SK-N-SH (cell line): ENCODE measurements around the gene FUT6. TPM values are rescaled to one million over a fixed set of nuclear protein-coding genes. Genes with fewer than 3 reads are reported as not detected.

ENCODE experiments used
- CTCF ChIA-PET: fragments of 300-600, 350-600 bp; formaldehyde crosslinking; extraction: SDS; loops from one replicate; lab custom pipeline; 2021; lab: Yijun Ruan, JAX
- POLR2A ChIA-PET: fragments of 350-600 bp; sonication (Branson Sonifier 250); formaldehyde crosslinking; extraction: SDS; loops from one replicate; lab custom pipeline; 2020; ENCODE audit warnings: antibody characterized with exemption, inconsistent platforms; lab: Yijun Ruan, JAX
- DNase-seq: peaks from one replicate; pipeline ENCODE4 v3.0.0; 2012
- H2AFZ ChIP-seq: fragments of 200-600 bp; sonication (generic); 2 replicates; pipeline ENCODE4 v1.8.1; 2016; ENCODE audit warnings: antibody characterized with exemption, mild to moderate bottlenecking, low read depth
- H3F3A ChIP-seq: fragments of 200-600 bp; sonication (generic); replicated peaks from 2 replicates; pipeline ENCODE3; 2016; ENCODE audit warnings: antibody characterized with exemption, mild to moderate bottlenecking; ENCODE audit not compliant: insufficient read depth
- H3K27ac ChIP-seq, 2 experiments: fragments of 200-500 bp in 1 of 2; fragments of 200-600 bp in 1 of 2; sonication (Bioruptor generic) in 1 of 2; sonication (generic), shearing (Covaris generic) in 1 of 2; 2 replicates each; pipeline versions ENCODE4 v1.5.1 to v1.6.1; 2014 to 2016; ENCODE audit warnings: low read depth in 2 of 2, inconsistent platforms in 1 of 2, low read length in 1 of 2, mild to moderate bottlenecking in 1 of 2, mixed read lengths in 1 of 2
- H3K27me3 ChIP-seq: fragments of 200-600 bp; sonication (generic), shearing (Covaris generic); 2 replicates; pipeline ENCODE4 v1.6.1; 2016; ENCODE audit warnings: mixed run types; ENCODE audit not compliant: insufficient read depth
- H3K36me3 ChIP-seq, 2 experiments: fragments of 200-500 bp in 1 of 2; fragments of 200-600 bp in 1 of 2; sonication (Bioruptor generic) in 1 of 2; sonication (generic) in 1 of 2; replicated peaks in 1 of 2; 2 replicates each; pipeline versions ENCODE3 to v1.5.1; 2014 to 2016; ENCODE audit warnings: low read length in 1 of 2, mild to moderate bottlenecking in 1 of 2; ENCODE audit not compliant: insufficient read depth in 2 of 2, control insufficient read depth in 1 of 2
- H3K4me1 ChIP-seq, 2 experiments: fragments of 200-500 bp in 1 of 2; fragments of 200-600 bp in 1 of 2; sonication (Bioruptor generic) in 1 of 2; sonication (generic), shearing (Covaris generic) in 1 of 2; 2 replicates each; pipeline versions ENCODE4 v1.5.1 to v1.6.1; 2014 to 2016; ENCODE audit warnings: low read depth in 1 of 2, low read length in 1 of 2, mixed run types in 1 of 2; ENCODE audit not compliant: insufficient read depth in 2 of 2, control insufficient read depth in 1 of 2
- H3K4me2 ChIP-seq: fragments of 200-600 bp; sonication (generic), shearing (Covaris generic); 2 replicates; pipeline ENCODE4 v1.6.1; 2017; ENCODE audit warnings: mixed run types
- H3K4me3 ChIP-seq, 2 experiments: fragments of 200-500 bp in 1 of 2; fragments of 200-600 bp in 1 of 2; sonication (Bioruptor generic) in 1 of 2; sonication (generic), shearing (Covaris generic) in 1 of 2; 2 replicates each; pipeline versions ENCODE4 v1.5.1 to v1.8.1; 2014 to 2016; ENCODE audit warnings: low read depth in 2 of 2, inconsistent platforms in 1 of 2, low read length in 1 of 2, mild to moderate bottlenecking in 1 of 2, mixed read lengths in 1 of 2, moderate library complexity in 1 of 2
- H3K79me2 ChIP-seq: fragments of 200-600 bp; sonication (generic); 2 replicates; pipeline ENCODE4 v1.8.1; 2017; ENCODE audit warnings: mild to moderate bottlenecking; ENCODE audit not compliant: insufficient read depth
- H3K9ac ChIP-seq: fragments of 200-600 bp; sonication (generic); 2 replicates; pipeline ENCODE4 v1.6.1; 2017; ENCODE audit warnings: mixed run types
- H3K9me2 ChIP-seq: fragments of 200-600 bp; sonication (generic); 2 replicates; pipeline ENCODE4 v1.6.1; 2017; ENCODE audit warnings: mixed run types
- H3K9me3 ChIP-seq: fragments of 200-600 bp; sonication (generic); 2 replicates; pipeline ENCODE4 v1.6.1; 2017; ENCODE audit warnings: mixed run types, mild to moderate bottlenecking, moderate library complexity
- H4K20me1 ChIP-seq: fragments of 200-600 bp; sonication (generic); 2 replicates; pipeline ENCODE4 v1.6.1; 2017; ENCODE audit warnings: mild to moderate bottlenecking, mixed run types; ENCODE audit not compliant: insufficient read depth
- EZH2phosphoT487 ChIP-seq: fragments of 200-600 bp; sonication (generic); IDR thresholded peaks from 2 replicates; pipeline ENCODE4 v1.6.1; 2017; ENCODE audit warnings: low read depth, mixed run types, mild to moderate bottlenecking, antibody characterized with exemption, moderate library complexity, borderline replicate concordance
- GABPA ChIP-seq: IDR thresholded peaks from 2 replicates; pipeline ENCODE4 v1.4.0; 2012; ENCODE audit warnings: low read depth, mild to moderate bottlenecking
- GATA2 ChIP-seq: sonication (generic); formaldehyde crosslinking; IDR thresholded peaks from 2 replicates; pipeline ENCODE4 v1.5.0; 2020; ENCODE audit warnings: mild to moderate bottlenecking, missing genetic modification reagents
- RAD21 ChIP-seq: IDR thresholded peaks from 2 replicates; pipeline ENCODE4 v1.6.1; 2012; ENCODE audit warnings: mild to moderate bottlenecking, low read length
- RCOR1 ChIP-seq: fragments of 150-350 bp; IDR thresholded peaks from 2 replicates; pipeline ENCODE4 v1.6.1; 2017; ENCODE audit warnings: antibody characterized with exemption, low read length
- RFX5 ChIP-seq: IDR thresholded peaks from 2 replicates; pipeline ENCODE4 v1.6.1; 2012; ENCODE audit warnings: mild to moderate bottlenecking, improper control_type of control experiment, low read length
- SMC3 ChIP-seq: IDR thresholded peaks from 2 replicates; pipeline ENCODE4 v1.6.1; 2012; ENCODE audit warnings: low read depth, low read length, improper control_type of control experiment
- WGBS: methylation state at CpG from one replicate; pipeline ENCODE4 v1.1.6; 2017; ENCODE audit warnings: low lambda C conversion rate; 5-methylcytosine and 5-hydroxymethylcytosine counted together
- polyA plus RNA-seq, 3 experiments: library from polyadenylated mRNA; depleted of rRNA; stranded (reverse); fragments of >200 nt; gene quantifications; 2 replicates each; pipeline ENCODE4 v1.2.3, GENCODE V29; 2012
- TF ChIP-seq, protein P1 (sequence below): IDR thresholded peaks from 2 replicates; pipeline ENCODE4 v1.6.1; 2012; ENCODE audit warnings: mild to moderate bottlenecking, low read depth, low read length, moderate library complexity
- TF ChIP-seq, protein P2 (sequence below): IDR thresholded peaks from 2 replicates; pipeline ENCODE4 v1.4.0; 2012; ENCODE audit warnings: low read depth, borderline replicate concordance
- TF ChIP-seq, protein P3 (sequence below): fragments of 150-350 bp; IDR thresholded peaks from 2 replicates; pipeline ENCODE4 v1.6.1; 2016; ENCODE audit warnings: mild to moderate bottlenecking, low read depth, low read length
- TF ChIP-seq, protein P4 (sequence below): IDR thresholded peaks from 2 replicates; pipeline ENCODE4; 2012

The FUT6 gene
- polyA plus RNA-seq, 1 of the 3 experiments (the other 2 are of a cell fraction) = not detected

DNA sequence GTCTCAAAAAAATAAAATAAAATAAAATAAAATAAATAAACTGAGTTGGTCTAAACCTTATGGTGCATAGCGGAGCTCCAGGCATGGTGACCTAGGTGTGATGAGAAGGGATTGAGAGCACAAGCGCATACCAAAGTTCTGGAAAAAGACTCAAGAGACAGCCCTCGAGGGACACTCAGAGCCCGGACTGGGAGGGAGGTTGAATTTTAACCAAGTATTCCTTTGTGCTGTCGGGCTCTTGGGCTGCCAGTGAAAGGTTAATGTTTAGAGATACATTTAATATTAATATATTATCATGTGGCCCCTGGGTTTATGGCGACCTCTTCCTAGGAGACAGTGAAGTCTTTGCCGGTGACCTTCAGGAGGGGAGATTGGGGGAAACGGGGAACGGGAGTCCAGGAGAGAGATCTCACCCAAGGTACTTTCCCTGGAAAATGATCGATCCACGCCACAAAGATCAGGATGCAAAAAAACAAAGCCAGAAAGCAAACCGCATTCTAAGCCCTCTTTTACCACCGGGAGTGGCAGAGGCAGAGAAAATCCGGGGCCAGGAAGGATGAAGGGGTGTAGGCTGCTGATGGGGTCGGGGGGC lies 1.6 kb downstream of the FUT6 start (continued):
- TF ChIP-seq GATA2 (CRISPR knock-in tag) (no peak), EZH2phosphoT487 (no peak)

DNA sequence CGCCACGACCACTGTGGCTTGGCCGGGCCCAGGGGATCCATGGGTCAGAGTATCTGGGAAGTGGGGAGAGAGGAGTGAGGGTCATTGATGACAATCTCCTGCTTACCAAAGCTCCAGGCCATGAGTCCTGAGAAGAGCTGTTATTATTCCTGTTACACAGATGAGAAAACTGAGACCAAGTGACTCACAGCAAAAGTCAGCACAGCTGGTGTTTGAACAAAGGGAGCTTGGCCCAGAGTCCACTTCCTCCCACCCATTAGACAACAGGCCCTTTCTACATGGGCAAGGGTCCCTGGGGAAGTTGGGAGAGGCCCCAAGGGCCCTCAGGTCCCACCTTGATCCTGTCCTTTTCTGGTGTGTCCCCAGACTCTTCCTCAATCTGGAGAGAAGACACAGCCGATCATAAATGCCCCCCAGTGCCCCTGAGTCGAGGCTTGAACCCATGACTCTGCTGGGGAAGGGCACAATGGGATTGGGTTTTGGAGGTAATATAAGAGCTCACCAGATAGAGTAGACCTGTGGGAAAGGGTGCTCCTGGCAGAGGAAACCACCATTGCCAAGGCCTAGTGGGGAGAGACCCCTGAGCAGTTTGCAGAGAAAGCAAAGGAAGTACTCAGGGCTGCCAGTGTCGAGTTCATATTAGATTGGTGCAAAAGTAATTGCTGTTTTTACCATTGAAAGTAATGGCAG lies 6.8 kb downstream of the FUT6 start:
- no peak overlapping the region for H3K4me3 ChIP-seq
- no peaks in the 10 kb centered on the region for H3K79me2 ChIP-seq
- H3K4me1 ChIP-seq = peaks cover 0 to 16% of the 10 kb centered on the region in 2 experiments; a peak in 1 of 4 replicates
- H2AFZ ChIP-seq = no peak overlapping the region
- H3K36me3 ChIP-seq = no peaks in the 10 kb centered on the region
- H3F3A ChIP-seq = no peaks in the 10 kb centered on the region
- DNase-seq = peak; percentile 8
- H3K27ac ChIP-seq = no peak overlapping the region
- POLR2A ChIA-PET = no interaction called here
- no peak overlapping the region for H3K9ac ChIP-seq
- 69% methylated on average over 6 of the region's 6 CpGs for WGBS
- H3K27me3 ChIP-seq = peaks cover 7% of the 10 kb centered on the region; the same call in 1 of the 2 replicates
- H4K20me1 ChIP-seq = no peaks in the 10 kb centered on the region
- no peak overlapping the region for H3K4me2 ChIP-seq
- no peaks in the 10 kb centered on the region for H3K9me3 ChIP-seq
- CTCF ChIA-PET = interaction anchor here (1.0 to 1.6 kb wide), 2 partner anchors 10 to 28 kb away, joined by 3 read pairs; partner anchors contain the start of gene NRTN
- no peak for TF ChIP-seq RAD21
- no peaks in the 10 kb centered on the region for H3K9me2 ChIP-seq

DNA sequence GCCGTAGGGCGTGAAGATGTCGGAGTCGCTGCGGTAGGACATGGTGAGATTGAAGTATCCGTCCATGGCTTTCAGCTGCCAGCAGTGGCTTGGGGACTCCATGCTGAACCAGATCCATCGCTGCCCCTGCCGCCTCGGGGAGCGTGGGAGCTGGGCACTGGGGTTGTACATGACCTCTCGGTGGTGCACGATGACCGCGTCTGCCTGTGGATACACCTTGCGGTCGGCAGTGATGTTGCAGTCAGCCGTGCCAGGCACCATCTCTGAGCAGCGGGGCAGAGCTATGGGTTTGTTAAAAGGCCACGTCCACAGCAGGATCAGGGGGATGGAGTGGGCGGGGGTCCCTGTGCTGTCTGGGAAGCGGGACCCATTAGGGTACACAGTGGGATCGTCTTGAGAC lies 7.4 kb downstream of the FUT6 start:
- no peaks in the 10 kb centered on the region for H3K9me2 ChIP-seq

More for the DNA sequence above, 7.4 kb downstream of the FUT6 start:
- Histone ChIP-seq H3K79me2 (no peaks in the 10 kb centered on the region), H3K27ac (no peak overlapping the region), H3K9ac (no peak overlapping the region), H2AFZ (no peak overlapping the region), H3K9me3 (no peaks in the 10 kb centered on the region), H4K20me1 (no peaks in the 10 kb centered on the region), H3K27me3 (peaks cover 7% of the 10 kb centered on the region; the same call in 1 of the 2 replicates), H3F3A (no peaks in the 10 kb centered on the region), H3K4me1 (peaks cover 0 to 20% of the 10 kb centered on the region in 2 experiments; a peak in 1 of 4 replicates), H3K4me3 (no peak overlapping the region), H3K36me3 (no peaks in the 10 kb centered on the region), H3K4me2 (no peak overlapping the region)
- no peak for TF ChIP-seq RFX5
- TF ChIP-seq, protein P1, sequence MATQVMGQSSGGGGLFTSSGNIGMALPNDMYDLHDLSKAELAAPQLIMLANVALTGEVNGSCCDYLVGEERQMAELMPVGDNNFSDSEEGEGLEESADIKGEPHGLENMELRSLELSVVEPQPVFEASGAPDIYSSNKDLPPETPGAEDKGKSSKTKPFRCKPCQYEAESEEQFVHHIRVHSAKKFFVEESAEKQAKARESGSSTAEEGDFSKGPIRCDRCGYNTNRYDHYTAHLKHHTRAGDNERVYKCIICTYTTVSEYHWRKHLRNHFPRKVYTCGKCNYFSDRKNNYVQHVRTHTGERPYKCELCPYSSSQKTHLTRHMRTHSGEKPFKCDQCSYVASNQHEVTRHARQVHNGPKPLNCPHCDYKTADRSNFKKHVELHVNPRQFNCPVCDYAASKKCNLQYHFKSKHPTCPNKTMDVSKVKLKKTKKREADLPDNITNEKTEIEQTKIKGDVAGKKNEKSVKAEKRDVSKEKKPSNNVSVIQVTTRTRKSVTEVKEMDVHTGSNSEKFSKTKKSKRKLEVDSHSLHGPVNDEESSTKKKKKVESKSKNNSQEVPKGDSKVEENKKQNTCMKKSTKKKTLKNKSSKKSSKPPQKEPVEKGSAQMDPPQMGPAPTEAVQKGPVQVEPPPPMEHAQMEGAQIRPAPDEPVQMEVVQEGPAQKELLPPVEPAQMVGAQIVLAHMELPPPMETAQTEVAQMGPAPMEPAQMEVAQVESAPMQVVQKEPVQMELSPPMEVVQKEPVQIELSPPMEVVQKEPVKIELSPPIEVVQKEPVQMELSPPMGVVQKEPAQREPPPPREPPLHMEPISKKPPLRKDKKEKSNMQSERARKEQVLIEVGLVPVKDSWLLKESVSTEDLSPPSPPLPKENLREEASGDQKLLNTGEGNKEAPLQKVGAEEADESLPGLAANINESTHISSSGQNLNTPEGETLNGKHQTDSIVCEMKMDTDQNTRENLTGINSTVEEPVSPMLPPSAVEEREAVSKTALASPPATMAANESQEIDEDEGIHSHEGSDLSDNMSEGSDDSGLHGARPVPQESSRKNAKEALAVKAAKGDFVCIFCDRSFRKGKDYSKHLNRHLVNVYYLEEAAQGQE = no peak
- TF ChIP-seq, protein P2, sequence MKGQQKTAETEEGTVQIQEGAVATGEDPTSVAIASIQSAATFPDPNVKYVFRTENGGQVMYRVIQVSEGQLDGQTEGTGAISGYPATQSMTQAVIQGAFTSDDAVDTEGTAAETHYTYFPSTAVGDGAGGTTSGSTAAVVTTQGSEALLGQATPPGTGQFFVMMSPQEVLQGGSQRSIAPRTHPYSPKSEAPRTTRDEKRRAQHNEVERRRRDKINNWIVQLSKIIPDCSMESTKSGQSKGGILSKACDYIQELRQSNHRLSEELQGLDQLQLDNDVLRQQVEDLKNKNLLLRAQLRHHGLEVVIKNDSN = no peak
- TF ChIP-seq, protein P3, sequence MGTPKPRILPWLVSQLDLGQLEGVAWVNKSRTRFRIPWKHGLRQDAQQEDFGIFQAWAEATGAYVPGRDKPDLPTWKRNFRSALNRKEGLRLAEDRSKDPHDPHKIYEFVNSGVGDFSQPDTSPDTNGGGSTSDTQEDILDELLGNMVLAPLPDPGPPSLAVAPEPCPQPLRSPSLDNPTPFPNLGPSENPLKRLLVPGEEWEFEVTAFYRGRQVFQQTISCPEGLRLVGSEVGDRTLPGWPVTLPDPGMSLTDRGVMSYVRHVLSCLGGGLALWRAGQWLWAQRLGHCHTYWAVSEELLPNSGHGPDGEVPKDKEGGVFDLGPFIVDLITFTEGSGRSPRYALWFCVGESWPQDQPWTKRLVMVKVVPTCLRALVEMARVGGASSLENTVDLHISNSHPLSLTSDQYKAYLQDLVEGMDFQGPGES = no peak
- TF ChIP-seq RCOR1 = no peak
- no peak for TF ChIP-seq SMC3
- TF ChIP-seq GABPA = no peak
- TF ChIP-seq, protein P4, sequence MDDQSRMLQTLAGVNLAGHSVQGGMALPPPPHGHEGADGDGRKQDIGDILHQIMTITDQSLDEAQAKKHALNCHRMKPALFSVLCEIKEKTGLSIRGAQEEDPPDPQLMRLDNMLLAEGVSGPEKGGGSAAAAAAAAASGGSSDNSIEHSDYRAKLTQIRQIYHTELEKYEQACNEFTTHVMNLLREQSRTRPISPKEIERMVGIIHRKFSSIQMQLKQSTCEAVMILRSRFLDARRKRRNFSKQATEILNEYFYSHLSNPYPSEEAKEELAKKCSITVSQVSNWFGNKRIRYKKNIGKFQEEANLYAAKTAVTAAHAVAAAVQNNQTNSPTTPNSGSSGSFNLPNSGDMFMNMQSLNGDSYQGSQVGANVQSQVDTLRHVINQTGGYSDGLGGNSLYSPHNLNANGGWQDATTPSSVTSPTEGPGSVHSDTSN = no peak
- ChIA-PET CTCF (interaction anchor here (1.0 kb wide), 1 partner anchor 9 kb away, joined by 3 read pairs; no protein-coding TSS in a partner anchor), POLR2A (no interaction called here)
- WGBS = 46% methylated on average over 11 of the region's 22 CpGs
- DNase-seq = peak; percentile 14
